Upper lobe of right lung (tissue), 1 donor: ENCODE measurements around the gene CALM1. TPM values are rescaled to one million over a fixed set of nuclear protein-coding genes. Genes with fewer than 3 reads are reported as not detected.

Experiments used
- ATAC-seq: fragments of 200-7000 bp; cut with Tn5 transposase; one replicate; pipeline ENCODE4 v1.9.1; 2020; ENCODE audit warnings: mild to moderate bottlenecking, moderate library complexity
- DNase-seq: peaks from one replicate; pipeline ENCODE4 v3.0.0-alpha.2; 2020
- H3K27ac ChIP-seq: fragments of 200-600 bp; one replicate; pipeline ENCODE4 v1.8.0; 2022
- H3K27me3 ChIP-seq: fragments of 200-600 bp; one replicate; pipeline ENCODE4 v1.8.0; 2022; ENCODE audit warnings: mild to moderate bottlenecking
- H3K36me3 ChIP-seq: fragments of 200-600 bp; one replicate; pipeline ENCODE4 v1.8.0; 2022
- H3K4me1 ChIP-seq: fragments of 200-600 bp; one replicate; pipeline ENCODE4 v1.8.0; 2022
- H3K4me3 ChIP-seq: fragments of 200-600 bp; one replicate; pipeline ENCODE4 v1.8.0; 2022; ENCODE audit warnings: mild to moderate bottlenecking
- H3K9me3 ChIP-seq: fragments of 200-600 bp; one replicate; pipeline ENCODE4 v1.8.0; 2022
- CTCF ChIP-seq: fragments of 200-600 bp; IDR thresholded peaks from one replicate; pipeline ENCODE4 v1.8.0; 2022; ENCODE audit warnings: antibody characterized with exemption
- intact Hi-C: fragments of 100-400 bp; cut with DNase I; formaldehyde crosslinking; loops from one replicate; pipeline ENCODE4 v1.11.0; 2022
- total RNA-seq: library from RNA; stranded (reverse); fragmentation: NEBNext Ultra II Directional; extraction: Animal tissue kit (Norgen Biotek cat#: 25700); gene quantifications from one replicate; pipeline ENCODE4 v1.2.1, GENCODE V29; 2021
- donor health status: DM: no; HTN: yes; CAD: no; lungs with severe emphysema.

Gene CALM1
- total RNA-seq, 1 donor from 2014 or later: 477 TPM

GRCh38 chr14:90453401-90453951, 56.6 kb downstream of the CALM1 start:
- intact Hi-C loops: no loop called here
- H3K27ac ChIP-seq: no peak overlapping the region
- H3K4me1 ChIP-seq: peaks cover 9% of the 10 kb centered on the region
- H3K27me3 ChIP-seq: no peaks in the 10 kb centered on the region
- no peak for TF ChIP-seq CTCF
- H3K36me3 ChIP-seq: no peaks in the 10 kb centered on the region
- no peak overlapping the region for H3K4me3 ChIP-seq
- ATAC-seq: no peak
- DNase-seq: peak; percentile 58
- no peaks in the 10 kb centered on the region for H3K9me3 ChIP-seq

GRCh38 chr14:90454041-90455000, 57.5 kb downstream of the CALM1 start:
- Histone ChIP-seq H3K9me3 (no peaks in the 10 kb centered on the region), H3K27me3 (no peaks in the 10 kb centered on the region), H3K4me3 (peak overlapping the region; percentile 21), H3K36me3 (no peaks in the 10 kb centered on the region), H3K27ac (no peak overlapping the region), H3K4me1 (peaks cover 9% of the 10 kb centered on the region)
- no peak for TF ChIP-seq CTCF
- intact Hi-C loops: no loop called here
- ATAC-seq (peak; percentile 84), DNase-seq (peak; percentile 74)

DNA sequence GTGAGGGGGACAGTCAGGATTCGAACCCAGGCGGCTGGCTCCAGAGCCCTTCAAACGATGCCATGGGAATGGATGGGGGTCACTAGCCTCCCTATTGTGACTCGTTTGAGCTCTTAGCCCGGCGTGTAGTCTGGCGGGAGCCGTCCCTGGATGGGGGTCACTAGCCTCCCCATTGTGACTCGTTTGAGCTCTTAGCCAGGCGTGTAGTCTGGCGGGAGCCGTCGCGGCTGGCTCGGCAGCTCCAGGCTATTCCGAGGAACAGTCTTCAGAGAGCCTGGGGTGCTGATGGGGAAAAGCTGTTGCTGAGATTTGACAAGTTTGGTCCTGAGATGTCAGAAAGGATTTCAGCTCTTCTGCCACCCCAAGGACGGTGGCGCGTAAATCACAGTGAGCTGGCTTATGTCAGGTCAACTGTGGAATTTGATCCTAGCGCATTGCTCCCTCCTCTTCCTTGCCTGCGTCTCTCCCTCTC, 58.3 kb downstream of the CALM1 start:
- TF ChIP-seq CTCF: no peak
- Histone ChIP-seq H3K4me1 (peaks cover 9% of the 10 kb centered on the region), H3K27ac (no peak overlapping the region), H3K9me3 (no peaks in the 10 kb centered on the region), H3K36me3 (no peaks in the 10 kb centered on the region), H3K4me3 (no peak overlapping the region), H3K27me3 (no peaks in the 10 kb centered on the region)
- ATAC-seq: no peak
- DNase-seq: peak; percentile 39
- intact Hi-C loops: no loop called here

- no peak for TF ChIP-seq CTCF
- no peaks in the 10 kb centered on the region for H3K36me3 ChIP-seq
- intact Hi-C loops: no loop called here
Observed at GRCh38 chr14:90456551-90456950, 59.7 kb downstream of the CALM1 start.

GRCh38 chr14:90457186-90457585, 60.4 kb downstream of the CALM1 start:
- Histone ChIP-seq H3K27me3 (no peaks in the 10 kb centered on the region), H3K4me3 (no peak overlapping the region), H3K9me3 (no peaks in the 10 kb centered on the region), H3K4me1 (peaks cover 9% of the 10 kb centered on the region), H3K27ac (no peak overlapping the region), H3K36me3 (no peaks in the 10 kb centered on the region)
- TF ChIP-seq CTCF: no peak
- ATAC-seq (no peak), DNase-seq (no peak)
- intact Hi-C loops: no loop called here

More at GRCh38 chr14:90456551-90456950, 59.7 kb downstream of the CALM1 start:
- DNase-seq (no peak), ATAC-seq (no peak)
- H3K27me3 ChIP-seq: no peaks in the 10 kb centered on the region
- H3K4me3 ChIP-seq: no peak overlapping the region
- H3K4me1 ChIP-seq: peaks cover 9% of the 10 kb centered on the region
- H3K9me3 ChIP-seq: no peaks in the 10 kb centered on the region
- no peak overlapping the region for H3K27ac ChIP-seq

Other genes starting within 250 kb of the CALM1 start
- 75.1 TPM for gene PSMC1, start 140.5 kb upstream of the CALM1 start, total RNA-seq
- gene NRDE2, start 65.1 kb upstream of the CALM1 start, total RNA-seq: 22.2 TPM